IPS-NIHi11 (cell line): Measurements from ENCODE around the gene WDR18.

Experiments used
- DNase-seq: peaks from one replicate; pipeline ENCODE4 v3.0.0; 2012; ENCODE audit warnings: mixed read lengths, low spot score

The WDR18 gene, protein sequence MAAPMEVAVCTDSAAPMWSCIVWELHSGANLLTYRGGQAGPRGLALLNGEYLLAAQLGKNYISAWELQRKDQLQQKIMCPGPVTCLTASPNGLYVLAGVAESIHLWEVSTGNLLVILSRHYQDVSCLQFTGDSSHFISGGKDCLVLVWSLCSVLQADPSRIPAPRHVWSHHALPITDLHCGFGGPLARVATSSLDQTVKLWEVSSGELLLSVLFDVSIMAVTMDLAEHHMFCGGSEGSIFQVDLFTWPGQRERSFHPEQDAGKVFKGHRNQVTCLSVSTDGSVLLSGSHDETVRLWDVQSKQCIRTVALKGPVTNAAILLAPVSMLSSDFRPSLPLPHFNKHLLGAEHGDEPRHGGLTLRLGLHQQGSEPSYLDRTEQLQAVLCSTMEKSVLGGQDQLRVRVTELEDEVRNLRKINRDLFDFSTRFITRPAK

DNA sequence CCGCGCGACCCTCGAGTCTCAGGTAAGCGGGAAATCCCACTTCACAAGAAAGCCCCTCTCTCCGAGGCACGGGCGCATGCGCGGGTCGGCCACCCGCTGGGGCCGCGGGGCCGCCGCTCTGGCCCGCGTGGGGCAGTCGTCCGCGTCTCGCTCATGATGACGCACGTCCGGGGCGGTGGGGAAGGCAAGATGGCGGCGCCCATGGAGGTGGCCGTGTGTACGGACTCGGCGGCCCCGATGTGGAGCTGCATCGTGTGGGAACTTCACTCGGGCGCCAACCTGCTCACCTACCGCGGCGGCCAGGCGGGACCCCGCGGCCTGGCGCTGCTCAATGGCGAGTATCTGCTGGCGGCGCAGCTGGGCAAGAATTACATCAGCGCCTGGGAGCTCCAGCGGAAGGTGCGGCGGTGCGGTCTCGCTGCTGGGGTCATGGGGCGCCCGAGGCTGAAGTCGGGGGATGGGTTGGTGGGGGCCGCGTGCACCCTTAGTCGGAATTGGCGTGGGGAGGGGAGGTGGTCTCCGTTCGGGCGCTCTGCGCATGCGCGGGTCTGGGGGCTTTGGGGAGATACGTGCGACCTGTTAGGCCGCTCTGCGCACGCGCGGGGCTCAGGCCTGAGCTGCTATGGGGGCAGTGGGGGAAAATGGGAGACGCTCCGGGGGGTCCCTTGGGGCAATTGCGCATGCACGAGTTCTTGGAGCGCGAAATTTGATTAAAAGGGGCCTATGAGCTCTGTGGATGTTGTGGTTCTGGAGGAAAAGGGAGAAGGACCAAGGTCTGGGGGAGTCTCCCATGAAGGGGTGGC lies at the start of gene WDR18:
WDR18 (plus strand) TSS at position 181 of the 803 bp plus-strand sequence; CDS start at position 190, 9 bp downstream.
- peak; percentile 98 for DNase-seq

DNA sequence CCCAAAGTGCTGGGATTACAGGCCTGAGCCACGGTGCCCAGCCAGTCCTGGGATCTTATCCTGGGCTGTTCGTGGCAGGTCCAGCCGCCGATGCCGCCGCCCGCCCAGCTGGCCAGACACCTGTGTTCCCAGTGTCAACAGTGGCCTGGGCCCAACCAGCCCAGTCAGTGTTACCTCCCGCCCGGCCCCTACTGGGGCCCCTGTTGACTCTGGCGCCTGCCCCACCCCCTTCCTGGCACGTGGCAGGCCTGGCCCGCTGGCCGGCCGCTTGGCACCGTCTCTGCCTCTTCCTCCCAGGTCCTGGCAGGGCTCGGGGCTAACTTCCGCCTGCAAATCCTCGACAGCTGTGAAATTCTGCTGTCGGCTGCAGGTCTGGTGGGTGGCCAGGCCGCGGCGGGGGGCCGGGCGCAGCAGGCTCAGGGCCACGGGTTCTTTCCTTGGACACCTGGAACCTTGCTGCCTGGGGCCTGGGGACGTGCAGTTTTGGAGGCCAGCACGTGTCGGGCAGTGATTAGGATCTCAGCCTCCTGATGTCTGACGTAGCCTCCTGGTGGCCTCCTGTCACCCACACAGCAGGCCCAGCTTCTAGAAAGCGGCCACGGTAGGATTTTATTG lies 49.2 kb upstream of the WDR18 start:
- no peak for DNase-seq

DNA sequence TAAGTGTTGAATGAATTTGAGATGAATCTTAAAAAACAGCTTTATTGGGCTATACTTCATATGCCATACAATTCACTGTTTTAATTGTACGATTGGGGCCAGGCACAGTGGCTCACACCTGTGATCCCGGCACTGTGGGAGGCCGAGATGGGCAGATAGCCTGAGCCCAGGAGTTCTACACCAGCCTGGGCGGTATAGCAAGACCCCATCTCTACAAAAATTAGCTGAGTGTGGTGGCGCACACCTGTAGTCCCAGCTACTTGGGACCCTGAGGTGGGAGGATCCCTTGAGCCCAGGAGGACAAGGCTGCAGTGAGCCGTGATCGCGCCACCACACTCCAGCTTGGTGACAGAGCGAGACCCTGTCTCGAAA lies 48.0 kb upstream of the WDR18 start:
- no peak for DNase-seq

DNA sequence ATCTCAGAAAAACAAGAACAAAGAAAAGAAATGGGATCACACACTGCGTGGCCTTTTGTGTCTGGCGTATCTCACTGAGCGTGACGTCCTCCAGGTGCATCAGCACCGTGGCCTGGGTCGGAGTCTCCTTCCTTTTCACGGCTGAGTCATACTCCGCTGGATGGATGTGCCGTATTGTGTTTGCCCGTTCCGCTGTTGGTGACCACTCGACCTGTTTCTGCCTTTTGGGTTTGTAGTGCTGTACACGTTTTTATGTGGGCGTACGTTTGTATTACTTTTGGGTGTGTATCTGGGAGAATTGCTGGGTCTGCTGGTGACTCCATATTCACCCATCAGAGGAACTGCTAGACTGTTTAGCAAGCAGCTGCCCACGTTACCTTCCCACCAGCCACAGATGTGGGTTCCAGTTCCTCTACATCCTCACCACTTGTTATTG lies 46.9 kb upstream of the WDR18 start:
- DNase-seq: no peak

DNA sequence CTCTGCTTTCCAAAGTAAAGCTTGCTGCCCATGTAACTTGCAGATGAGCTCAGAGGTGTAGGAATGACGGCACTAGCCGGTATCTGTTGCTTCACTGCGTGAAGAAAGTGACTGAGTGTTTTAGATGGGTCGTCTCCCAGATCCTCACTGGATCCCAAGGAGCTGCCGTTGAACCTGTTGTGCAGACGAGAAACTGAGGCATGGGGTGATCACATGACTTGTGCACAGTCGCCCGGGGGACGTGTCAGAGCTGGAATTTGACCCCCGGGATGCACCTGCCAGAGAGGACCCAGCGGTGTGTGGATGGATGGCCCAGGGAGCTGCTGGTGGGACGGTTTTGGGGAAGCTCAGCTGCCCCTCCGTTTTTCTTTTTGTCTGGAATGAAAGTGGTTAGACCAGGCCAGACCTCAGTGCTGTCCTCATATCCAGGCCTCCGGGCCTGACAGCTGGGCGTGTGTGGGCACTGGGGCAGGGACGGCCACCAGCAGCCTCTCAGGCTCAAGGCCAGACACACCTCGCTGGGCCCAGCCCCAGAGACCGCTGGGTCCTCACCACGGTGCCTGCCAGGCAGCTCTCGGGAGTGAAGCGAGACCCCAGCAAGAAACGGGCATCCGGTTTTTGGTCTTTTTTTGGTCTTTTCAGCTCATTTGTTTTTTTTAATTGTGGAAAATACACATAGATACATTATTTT lies 45.8 kb upstream of the WDR18 start:
- no peak for DNase-seq

DNA sequence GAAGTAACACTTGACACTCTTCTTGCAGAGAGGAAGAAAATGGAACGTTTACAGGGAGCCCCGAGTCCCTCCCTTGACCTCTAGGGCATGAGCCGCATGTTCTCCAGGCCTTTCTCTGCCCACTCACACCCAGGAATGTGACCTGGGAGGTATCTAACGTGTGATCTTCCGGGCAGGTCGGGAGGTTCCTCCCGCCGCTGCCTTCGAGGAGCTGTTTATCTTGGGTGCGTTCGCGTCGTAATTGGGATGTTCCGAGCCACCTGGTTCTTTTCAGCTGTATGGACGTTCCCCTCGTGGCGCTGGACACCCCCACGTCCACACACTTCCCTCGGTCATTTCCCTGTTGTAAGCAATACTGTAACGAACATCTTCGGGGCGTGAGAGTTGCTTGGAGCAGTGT lies 44.7 kb upstream of the WDR18 start:
- no peak for DNase-seq

DNA sequence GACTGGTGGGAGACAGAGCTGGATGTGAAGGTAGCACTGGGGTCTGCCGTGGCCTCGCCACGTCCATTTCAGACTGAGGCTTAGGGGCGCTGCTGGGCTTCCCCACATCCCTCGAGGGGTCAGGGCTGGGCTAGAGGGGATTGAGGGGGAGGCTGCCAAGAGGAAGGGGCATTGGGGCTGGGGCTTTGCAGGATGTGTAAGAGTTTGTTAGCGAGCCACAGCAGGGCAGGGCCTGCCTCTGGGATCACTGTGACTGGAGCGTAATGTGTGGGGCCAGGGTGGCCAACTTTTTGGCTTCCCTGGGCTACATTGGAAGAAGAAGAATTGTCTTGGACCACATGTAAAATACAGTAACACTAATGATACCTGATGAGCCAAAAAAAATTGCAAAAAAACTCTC lies 44.2 kb upstream of the WDR18 start:
- no peak for DNase-seq

DNA sequence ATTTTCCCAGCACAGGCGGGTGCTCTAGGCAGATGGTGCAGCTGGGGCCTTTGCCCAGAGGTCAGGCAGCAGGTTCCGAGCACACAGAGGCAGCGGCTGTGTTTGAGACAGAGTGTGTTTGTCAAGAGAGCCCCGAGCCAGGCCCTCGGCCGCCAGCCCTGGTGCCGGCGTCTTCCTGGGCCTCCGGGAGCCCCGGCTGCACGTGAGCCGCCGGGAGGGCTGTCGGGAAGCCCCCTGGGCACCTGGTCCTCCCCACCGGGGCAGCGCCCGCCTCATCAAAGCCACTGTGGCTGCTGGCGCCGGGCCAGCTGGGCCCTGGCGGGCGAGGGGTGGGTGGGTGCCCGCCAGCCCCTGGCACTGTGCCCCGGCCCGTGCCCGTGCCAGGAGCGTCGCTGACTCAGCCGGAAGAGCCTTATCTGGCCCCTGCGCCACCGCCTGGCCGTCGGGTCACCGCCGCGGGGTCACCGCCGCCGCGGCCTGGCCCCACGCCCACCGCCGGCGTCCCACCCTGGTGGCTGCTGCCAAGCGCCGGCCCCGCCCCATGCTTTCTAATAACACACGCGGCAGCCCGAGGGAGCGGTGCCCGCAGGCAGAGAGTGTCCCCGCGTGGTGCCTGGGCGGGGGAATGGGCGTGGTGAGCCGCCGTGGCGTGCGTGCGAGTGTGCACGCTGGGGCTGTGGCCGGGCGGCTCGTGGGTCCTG lies 43.4 kb upstream of the WDR18 start:
- no peak for DNase-seq

DNA sequence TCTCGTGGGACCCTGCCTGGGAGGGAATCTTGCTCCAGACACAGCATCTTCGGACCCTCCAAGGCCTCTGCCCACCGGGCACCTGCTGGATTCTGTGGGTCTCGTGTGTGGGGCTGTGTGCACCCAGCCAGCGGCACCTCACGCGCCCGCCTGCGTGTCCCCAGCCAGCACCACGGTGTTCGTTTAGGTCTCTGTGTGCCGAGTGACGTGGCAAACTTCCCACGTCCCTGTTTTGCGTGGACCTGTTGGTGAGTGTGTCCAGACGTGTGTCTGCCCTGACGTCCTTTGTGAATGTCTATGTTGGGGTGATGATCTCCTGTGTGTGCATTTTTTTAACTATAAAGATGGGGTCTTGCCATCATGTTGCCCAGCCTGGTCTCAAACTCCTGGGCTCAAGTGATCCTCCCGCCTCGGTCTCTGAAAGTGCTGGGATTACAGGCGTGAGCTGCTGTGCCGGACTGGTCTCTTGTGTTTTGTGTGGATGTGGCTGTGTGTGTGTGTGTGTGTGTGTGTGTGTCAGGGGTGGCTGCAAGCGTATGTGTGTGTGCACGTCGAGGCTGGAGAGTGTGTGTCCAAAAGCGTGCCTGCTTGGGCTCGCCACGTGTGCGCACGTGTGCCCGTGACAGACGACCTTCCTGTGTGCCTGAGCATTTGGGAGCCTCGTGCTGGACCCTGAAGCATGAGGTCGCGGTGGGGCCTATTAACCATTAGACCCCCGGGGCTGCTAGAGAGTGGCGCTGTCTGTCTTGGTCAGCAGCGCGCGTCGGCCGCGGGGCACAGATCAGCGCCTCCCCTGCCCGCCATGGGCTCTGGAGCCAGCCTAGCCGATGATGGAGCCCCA lies 42.6 kb upstream of the WDR18 start:
- no peak for DNase-seq

DNA sequence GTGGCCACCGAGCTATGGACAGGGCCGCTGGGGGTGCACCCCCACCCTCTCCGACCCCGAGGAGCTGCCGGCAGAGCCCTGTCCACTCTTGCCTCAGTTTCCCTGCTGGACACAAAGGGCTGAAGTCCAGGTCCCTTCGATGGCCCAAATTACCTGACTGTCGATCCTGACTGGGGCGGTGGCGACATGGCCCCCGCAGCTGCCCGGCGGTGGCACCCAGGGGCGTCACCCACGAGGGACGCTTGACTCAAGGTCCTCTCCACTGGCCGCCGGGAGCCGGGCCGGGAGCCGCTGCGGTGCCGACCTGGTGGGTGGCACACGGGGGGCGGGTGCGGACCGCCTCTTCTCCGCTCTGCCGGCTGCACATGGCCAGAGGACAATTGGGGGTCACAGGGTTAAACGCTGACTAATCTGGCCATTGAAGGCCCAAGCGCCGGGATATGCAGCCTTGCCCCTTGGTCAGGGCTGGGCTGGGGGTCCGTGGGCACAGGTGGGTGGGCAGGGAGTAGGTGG lies 42.0 kb upstream of the WDR18 start:
- no peak for DNase-seq

DNA sequence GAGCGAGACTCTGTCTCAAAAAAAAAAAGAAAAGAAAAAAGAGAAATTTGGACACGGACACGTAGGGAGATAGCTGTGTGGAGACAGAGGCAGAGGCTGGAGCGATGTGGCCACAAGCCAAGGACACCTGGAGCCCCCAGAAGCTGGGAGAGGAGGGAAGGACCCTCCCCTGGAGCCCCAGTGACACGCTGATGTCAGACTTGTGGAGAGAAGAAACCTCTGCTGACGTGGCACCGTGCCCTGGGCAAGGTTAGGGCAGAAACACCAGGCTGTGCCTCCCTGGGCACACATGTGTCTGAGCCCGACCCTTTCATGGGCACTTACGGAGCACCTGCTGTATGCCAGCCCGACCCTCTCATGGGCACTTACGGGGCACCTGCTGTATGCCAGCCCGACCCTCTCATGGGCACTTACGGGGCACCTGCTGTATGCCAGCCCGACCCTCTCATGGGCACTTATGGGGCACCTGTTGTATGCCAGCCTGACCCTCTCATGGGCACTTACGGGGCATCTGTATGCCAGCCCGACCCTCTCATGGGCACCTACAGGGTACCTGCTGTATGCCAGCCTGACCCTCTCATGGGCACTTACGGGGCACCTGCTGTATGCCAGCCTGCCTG lies 40.5 kb upstream of the WDR18 start:
- no peak for DNase-seq

DNA sequence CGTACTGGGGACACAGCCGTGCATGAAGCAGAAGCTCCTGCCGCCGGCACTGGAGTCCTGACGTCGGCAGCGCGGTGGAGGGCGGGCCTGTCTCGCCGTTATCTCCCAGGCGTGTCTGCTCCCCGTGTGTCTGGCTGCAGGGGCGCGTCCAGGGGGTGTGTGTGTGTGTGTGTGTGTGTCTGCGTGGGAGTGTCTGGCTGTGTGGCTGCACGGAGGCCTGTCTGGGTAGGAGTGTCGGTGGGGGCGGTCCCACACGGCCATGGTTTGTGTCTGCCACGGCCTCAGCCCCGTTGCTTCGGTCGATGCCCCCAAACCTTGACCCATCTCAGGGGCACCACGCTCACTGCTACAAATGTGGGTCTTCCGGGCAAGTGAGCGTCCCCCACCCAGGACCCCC lies 40.0 kb upstream of the WDR18 start:
- DNase-seq: no peak

DNA sequence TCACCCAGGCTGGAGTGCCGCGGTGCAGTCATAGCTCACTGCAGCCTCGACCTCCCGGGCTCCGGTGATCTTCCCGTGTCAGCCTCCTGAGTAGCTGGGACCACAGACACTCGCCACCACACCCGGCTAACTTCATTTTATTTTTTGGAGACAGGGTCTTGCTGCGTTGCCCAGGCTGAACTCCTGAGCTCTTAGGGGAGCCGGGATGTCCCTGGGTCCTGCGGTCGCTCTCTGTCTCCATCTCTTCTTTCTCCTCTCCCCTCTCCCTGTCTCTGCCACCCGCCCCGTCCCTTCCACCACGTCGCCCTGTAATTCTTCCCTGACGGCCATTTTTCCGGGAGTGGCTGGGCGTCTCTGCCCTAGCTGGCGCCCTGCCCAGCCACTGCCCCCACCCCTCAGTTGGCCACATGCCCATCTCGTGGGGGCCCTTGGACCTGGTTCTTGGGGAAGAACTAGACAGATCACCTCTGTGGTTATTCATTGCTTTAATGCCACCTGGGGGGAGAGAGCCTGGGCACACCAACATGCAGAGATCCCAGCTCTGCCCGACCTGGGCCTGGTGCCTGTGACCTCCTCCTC lies 39.4 kb upstream of the WDR18 start:
- DNase-seq: no peak

DNA sequence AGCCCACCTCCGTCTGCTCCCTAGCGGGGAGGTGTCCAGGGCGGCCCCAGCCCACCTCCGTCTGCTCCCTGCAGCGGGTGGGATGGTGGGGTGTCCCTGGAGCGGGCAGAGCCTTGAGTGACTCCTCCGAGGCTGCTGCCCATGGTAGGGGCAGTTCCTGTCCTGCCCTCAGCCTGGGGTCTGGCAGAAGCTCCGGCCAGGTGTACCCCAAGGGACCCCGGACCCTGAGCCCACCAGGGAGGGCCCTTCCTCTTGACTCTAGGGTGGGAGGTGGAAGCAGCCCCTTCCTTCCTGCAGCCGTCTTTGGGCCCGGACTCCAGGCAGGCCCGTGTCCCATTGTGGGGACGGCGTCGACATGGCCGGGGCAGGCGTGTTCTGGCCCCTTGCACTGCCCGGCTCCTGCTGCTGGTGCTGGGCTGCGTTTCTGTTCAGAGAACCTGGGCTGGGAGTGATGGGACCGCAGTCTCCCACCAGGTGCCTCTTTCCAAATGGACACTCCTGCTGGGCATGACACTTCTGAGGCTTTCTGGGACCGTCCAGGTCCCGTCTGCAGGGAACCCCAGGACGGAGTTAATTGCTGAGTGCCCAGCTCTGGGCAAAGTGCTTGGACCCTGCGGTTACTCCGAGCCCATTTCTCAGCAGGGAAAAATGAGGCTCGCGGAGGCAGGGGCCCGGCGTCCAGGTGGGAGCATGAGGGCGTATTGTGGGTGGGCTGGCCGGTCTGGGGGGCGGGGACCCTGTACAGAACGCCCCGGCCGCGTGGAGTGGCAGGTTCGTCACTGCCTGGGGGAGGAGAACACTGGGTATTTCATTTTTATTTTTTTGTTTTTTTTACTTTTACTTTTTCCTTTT lies 38.5 kb upstream of the WDR18 start:
- no peak for DNase-seq

DNA sequence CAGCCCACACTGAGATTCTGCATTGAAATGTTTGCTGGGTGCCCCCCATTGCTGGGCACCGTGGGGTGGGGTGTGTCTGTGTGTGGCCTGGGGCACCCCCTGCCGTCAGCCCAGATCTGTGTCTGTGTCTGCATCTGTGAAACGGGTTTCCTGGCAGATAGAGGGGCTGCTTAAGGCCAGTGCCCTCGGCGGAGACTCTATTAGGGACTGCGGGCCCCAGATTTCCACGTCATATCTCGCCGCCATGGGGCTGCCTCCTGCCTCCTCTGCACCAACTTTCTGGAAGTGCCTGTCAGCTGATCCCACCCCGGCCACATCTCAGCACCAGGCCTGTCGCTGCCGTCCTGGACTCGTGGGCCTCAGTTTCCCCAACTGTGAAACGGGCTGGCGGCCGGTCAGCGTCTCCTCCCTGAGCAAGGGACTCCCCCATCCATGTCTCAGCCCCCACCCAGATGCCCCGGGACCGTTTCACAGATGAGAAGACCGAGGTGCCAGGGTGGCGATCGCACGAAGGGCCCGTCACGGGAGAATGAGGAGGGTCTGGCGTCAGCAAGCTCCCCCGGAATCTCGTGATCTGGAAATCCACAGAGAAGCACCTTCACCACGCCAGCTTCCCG lies 36.9 kb upstream of the WDR18 start:
- DNase-seq: no peak

DNA sequence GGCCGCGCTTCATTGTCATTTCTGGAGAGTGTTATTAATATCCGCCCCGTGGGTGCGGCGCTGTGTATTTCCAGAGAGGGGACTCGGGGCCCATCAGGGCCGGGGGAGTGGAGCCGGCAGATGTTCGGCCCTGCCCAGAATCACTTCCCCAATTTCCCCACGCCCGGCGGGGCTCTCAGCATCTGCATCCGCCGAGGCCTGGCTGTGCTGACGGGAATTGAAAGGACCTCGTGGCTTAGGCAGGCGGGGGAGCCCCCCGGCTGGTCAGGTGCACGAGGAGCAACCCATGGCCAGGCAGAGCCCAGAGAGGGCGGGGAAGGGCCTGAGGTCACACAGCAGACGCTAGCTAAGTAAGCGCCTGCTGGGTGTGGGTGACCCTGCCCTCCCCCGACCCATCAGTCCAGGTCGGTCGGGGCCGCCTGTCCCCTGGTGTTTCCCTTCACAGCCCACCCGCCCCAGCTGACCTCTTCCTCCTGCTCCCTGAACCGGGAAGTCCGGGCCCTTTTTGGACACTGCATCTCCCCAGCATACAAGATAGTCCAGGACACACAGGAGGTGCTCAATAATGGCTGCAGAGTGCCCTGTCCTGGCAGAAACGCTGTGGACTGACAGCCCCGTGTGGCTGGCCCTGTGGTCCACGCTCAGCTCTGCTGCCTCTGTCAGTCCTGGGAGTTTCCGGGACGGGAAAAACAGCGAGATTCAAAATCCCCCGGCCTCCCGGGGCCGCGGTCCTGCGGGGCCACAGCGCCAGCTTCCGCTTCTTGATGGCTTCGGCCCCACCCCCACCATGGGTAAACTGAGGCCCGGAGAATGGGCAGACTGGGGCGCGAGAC lies 36.2 kb upstream of the WDR18 start:
- no peak for DNase-seq

DNA sequence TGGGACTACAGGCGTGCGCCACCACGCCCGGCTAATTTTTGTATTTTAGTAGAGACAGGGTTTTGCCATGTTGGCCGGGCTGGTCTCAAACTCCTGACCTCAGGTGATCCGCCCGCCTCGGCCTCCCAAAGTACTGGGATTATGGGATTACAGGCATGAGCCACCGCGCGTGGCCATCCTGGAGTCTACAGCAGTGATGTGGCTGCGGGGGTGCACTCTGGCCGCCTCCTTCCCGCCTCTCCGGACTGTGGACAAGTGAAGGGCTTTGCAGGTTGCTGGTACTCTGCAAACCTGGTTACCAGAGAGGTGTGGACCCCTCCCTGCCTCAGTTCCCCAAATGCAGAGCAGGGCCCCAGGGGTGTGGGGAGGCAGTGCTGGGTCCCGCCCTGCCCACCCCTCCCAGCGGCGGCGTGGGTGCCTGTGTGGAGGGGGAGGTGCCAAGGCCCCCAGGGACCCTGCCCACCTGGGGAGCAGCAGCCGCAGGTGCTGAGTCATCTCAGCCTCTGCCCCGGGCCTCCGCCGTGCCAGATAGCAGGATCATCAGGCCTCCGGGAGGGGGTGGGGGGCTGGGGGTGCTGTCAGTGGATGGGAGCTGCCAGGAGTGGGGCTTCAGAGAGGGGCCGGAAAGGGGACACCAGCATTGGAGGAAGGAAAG lies 35.2 kb upstream of the WDR18 start:
- no peak for DNase-seq
